HT-29 (cell line): ENCODE data around the gene NCOA1. TPM values are rescaled to one million over a fixed set of nuclear protein-coding genes. Genes with fewer than 3 reads are reported as not detected.
A peak's percentile ranks its signal among the peaks of the same experiment; 100 is the strongest.
"Not testable (repeated sequence)": the region's sequence is repeated elsewhere in the genome, so short reads cannot be mapped to it uniquely, and the experiment has no call there.

Experiments
- DNase-seq: peaks from one replicate; pipeline ENCODE4 v3.0.0-alpha.2; 2015; ENCODE audit warnings: low spot score
- total RNA-seq: library from RNA; depleted of rRNA; stranded (reverse); fragments of >200 nt; shearing (Covaris generic); gene quantifications from 2 replicates; pipeline ENCODE4 v1.2.3, GENCODE V29; 2014

NCOA1 gene
- total RNA-seq, 1 experiment from 2014 or later: 4.0 TPM

- DNase-seq: no peak
Observed at GRCh38 chr2:24474053-24474452, 17.0 kb upstream of the NCOA1 start.

GRCh38 chr2:24477229-24477628, 13.8 kb upstream of the NCOA1 start:
- DNase-seq: no peak

- no peak for DNase-seq
Observed at GRCh38 chr2:24478243-24478642, 12.8 kb upstream of the NCOA1 start.

GRCh38 chr2:24480245-24480644, 10.8 kb upstream of the NCOA1 start:
- no peak for DNase-seq

- no peak for DNase-seq
Observed at GRCh38 chr2:24482251-24482971, 8.6 kb upstream of the NCOA1 start.

- DNase-seq: no peak
Observed at GRCh38 chr2:24482972-24483300, 8.1 kb upstream of the NCOA1 start.

GRCh38 chr2:24484677-24485076, 6.4 kb upstream of the NCOA1 start:
- DNase-seq: not testable (repeated sequence)

- no peak for DNase-seq
Observed at GRCh38 chr2:24485197-24485596, 5.9 kb upstream of the NCOA1 start.

- DNase-seq: no peak
Observed at GRCh38 chr2:24486636-24487205, 4.3 kb upstream of the NCOA1 start.

GRCh38 chr2:24489465-24490180, 1.4 kb upstream of the NCOA1 start:
- peak; percentile 13 for DNase-seq

- peak; percentile 69 for DNase-seq
Observed at GRCh38 chr2:24490181-24490689, 819 bp upstream of the NCOA1 start.

- DNase-seq: no peak
Observed at GRCh38 chr2:24491542-24492420, 727 bp downstream of the NCOA1 start.

- DNase-seq: peak; percentile 13
Observed at GRCh38 chr2:24492421-24493279, 1.6 kb downstream of the NCOA1 start.

GRCh38 chr2:24493713-24494112, 2.7 kb downstream of the NCOA1 start:
- no peak for DNase-seq

- no peak for DNase-seq
Observed at GRCh38 chr2:24494410-24494809, 3.4 kb downstream of the NCOA1 start.

GRCh38 chr2:24495451-24495850, 4.4 kb downstream of the NCOA1 start:
- DNase-seq: no peak

GRCh38 chr2:24496959-24497358, 5.9 kb downstream of the NCOA1 start:
- DNase-seq: no peak

GRCh38 chr2:24497685-24498084, 6.6 kb downstream of the NCOA1 start:
- no peak for DNase-seq

- DNase-seq: no peak
Observed at GRCh38 chr2:24498121-24498520, 7.1 kb downstream of the NCOA1 start.

GRCh38 chr2:24501813-24502212, 10.8 kb downstream of the NCOA1 start:
- DNase-seq: no peak
